SK-N-MC (cell line): ENCODE results near the gene EBPL.

Source experiments
- DNase-seq: peaks from one replicate; pipeline ENCODE4 v3.0.0-alpha.2; 2011; ENCODE audit warnings: low read depth, low spot score
- H3K27ac ChIP-seq: fragments of 200-600 bp; sonication (generic); 2 replicates; pipeline ENCODE4 v1.5.1; 2016; ENCODE audit warnings: mixed run types
- H3K36me3 ChIP-seq: fragments of 200-600 bp; sonication (generic); 2 replicates; pipeline ENCODE4 v1.6.1; 2017; ENCODE audit warnings: antibody characterized with exemption, low read length, mixed read lengths; ENCODE audit not compliant: insufficient read depth
- H3K4me3 ChIP-seq: fragments of 200-600 bp; sonication (generic); 2 replicates; pipeline ENCODE4 v1.5.1; 2016
- H3K9ac ChIP-seq: fragments of 200-600 bp; sonication (generic); 2 replicates; pipeline ENCODE4 v1.8.0; 2017; ENCODE audit warnings: mixed run types, mixed read lengths; ENCODE audit not compliant: insufficient read length
- H3K9me3 ChIP-seq: fragments of 200-600 bp; sonication (generic); 2 replicates; pipeline ENCODE4 v1.6.1; 2017; ENCODE audit warnings: low read depth, mild to moderate bottlenecking, antibody characterized with exemption, low read length, moderate library complexity, mixed read lengths
- EZH2 ChIP-seq: fragments of 200-600 bp; sonication (generic); IDR thresholded peaks from one replicate; pipeline ENCODE4 v1.6.1; 2017; ENCODE audit warnings: antibody characterized with exemption
- FOXP2 ChIP-seq: optimal IDR thresholded peaks from 2 replicates; pipeline ENCODE3; 2011; ENCODE audit warnings: mild to moderate bottlenecking, moderate library complexity; ENCODE audit not compliant: insufficient read depth; ENCODE audit errors: extremely low read length, control extremely low read depth
- POLR2AphosphoS5 ChIP-seq: IDR thresholded peaks from 2 replicates; pipeline ENCODE4 v1.6.1; 2012; ENCODE audit warnings: mild to moderate bottlenecking, low read depth, low read length, borderline replicate concordance

EBPL gene

GRCh38 chr13:49645451-49645850, 45.8 kb downstream of the EBPL start:
- DNase-seq, result no peak
- no peak overlapping the region for H3K27ac ChIP-seq

DNA sequence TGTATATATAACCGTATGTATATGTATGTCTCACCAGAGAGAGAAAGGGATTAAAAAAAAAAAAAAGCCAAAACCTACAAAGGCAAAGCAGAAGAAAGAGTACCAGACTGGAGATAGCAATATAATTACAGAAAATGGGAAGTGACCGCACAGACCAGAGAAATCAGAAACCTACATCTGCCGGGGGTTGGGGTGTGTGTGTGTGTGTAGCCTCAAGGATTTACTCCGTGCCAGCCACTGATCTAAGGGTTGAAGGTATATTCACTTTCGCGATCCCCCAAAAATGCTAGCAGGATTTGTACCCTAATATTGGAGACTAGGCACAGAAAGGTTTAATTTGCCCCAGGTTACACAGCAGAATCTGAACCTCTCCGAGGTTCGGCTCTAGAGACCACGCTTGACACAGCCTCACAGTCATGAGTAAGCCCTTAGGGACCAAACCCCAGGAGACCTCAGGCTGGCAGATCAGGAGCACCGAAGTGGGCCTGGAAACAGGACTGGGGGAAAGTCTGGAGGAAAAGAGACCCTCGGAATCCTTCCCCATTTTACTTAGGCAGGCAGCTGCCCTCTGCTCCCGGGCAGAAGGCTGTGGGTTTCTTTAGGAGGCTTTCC, 48.1 kb downstream of the EBPL start:
- TF ChIP-seq FOXP2 (no peak), EZH2 (no peak), POLR2AphosphoS5 (no peak)
- Histone ChIP-seq H3K27ac (no peak overlapping the region), H3K9me3 (no peaks in the 10 kb centered on the region), H3K4me3 (no peak overlapping the region), H3K9ac (no peak overlapping the region), H3K36me3 (no peaks in the 10 kb centered on the region)
- DNase-seq, result no peak

More at GRCh38 chr13:49645451-49645850, 45.8 kb downstream of the EBPL start:
- TF ChIP-seq FOXP2, result no peak
- TF ChIP-seq EZH2, result no peak
- TF ChIP-seq POLR2AphosphoS5, result no peak
- Histone ChIP-seq H3K9ac (no peak overlapping the region), H3K9me3 (no peaks in the 10 kb centered on the region), H3K4me3 (no peak overlapping the region), H3K36me3 (no peaks in the 10 kb centered on the region)

GRCh38 chr13:49641801-49642291, 49.4 kb downstream of the EBPL start:
- no peaks in the 10 kb centered on the region for H3K9me3 ChIP-seq
- no peak for DNase-seq
- H3K27ac ChIP-seq, result no peak overlapping the region
- H3K4me3 ChIP-seq, result no peak overlapping the region
- TF ChIP-seq EZH2 (no peak), FOXP2 (no peak), POLR2AphosphoS5 (no peak)
- no peak overlapping the region for H3K9ac ChIP-seq
- no peaks in the 10 kb centered on the region for H3K36me3 ChIP-seq

GRCh38 chr13:49638744-49639072, 52.6 kb downstream of the EBPL start:
- no peak overlapping the region for H3K9ac ChIP-seq
- TF ChIP-seq EZH2, result no peak
- no peak for TF ChIP-seq FOXP2
- no peak for TF ChIP-seq POLR2AphosphoS5
- no peaks in the 10 kb centered on the region for H3K36me3 ChIP-seq
- H3K4me3 ChIP-seq, result no peak overlapping the region
- DNase-seq, result no peak
- no peaks in the 10 kb centered on the region for H3K9me3 ChIP-seq
- no peak overlapping the region for H3K27ac ChIP-seq

DNA sequence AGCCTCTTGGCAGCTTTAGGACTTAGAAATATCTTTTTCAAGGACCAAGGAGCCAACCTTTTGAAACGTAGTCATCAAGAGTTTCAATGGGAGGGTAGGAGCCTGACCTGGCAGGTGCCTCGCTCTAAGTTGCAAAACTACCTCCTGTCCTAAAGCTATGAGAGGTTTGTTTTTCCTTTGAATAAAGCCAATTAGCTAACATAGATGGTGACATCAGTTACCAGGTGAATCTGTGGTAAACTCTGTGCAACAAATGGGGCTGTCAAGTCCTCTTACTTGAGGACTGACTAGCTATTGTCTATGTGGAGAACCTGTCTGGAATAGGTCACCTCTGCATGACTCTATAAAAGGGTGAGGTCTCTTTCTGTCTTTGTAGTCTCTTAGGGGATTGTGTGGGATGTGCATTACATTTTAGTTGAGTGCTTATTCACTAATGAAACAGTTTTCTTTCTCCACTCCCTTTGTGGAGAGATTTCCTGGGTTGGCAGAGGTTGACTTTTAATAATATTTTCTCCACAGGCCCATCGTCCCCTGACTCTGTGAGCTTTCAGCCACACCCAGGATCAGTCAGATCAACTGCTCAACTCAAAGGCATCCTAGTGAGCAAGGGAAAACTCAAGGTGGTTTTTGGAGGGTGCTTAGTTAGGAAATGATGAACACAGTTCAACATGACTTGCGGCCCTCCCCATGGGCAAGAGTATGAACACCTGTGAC, 53.1 kb downstream of the EBPL start:
- no peaks in the 10 kb centered on the region for H3K36me3 ChIP-seq
- TF ChIP-seq EZH2 (no peak), FOXP2 (no peak), POLR2AphosphoS5 (no peak)
- H3K27ac ChIP-seq, result no peak overlapping the region
- no peak overlapping the region for H3K9ac ChIP-seq
- H3K4me3 ChIP-seq, result no peak overlapping the region
- no peak for DNase-seq
- no peaks in the 10 kb centered on the region for H3K9me3 ChIP-seq

- Histone ChIP-seq H3K9me3 (no peaks in the 10 kb centered on the region), H3K4me3 (no peak overlapping the region), H3K36me3 (no peaks in the 10 kb centered on the region), H3K27ac (no peak overlapping the region), H3K9ac (no peak overlapping the region)
- DNase-seq, result no peak
- TF ChIP-seq EZH2, result no peak
- TF ChIP-seq FOXP2, result no peak
- TF ChIP-seq POLR2AphosphoS5, result no peak
Observed at GRCh38 chr13:49636705-49637104, 54.6 kb downstream of the EBPL start.

DNA sequence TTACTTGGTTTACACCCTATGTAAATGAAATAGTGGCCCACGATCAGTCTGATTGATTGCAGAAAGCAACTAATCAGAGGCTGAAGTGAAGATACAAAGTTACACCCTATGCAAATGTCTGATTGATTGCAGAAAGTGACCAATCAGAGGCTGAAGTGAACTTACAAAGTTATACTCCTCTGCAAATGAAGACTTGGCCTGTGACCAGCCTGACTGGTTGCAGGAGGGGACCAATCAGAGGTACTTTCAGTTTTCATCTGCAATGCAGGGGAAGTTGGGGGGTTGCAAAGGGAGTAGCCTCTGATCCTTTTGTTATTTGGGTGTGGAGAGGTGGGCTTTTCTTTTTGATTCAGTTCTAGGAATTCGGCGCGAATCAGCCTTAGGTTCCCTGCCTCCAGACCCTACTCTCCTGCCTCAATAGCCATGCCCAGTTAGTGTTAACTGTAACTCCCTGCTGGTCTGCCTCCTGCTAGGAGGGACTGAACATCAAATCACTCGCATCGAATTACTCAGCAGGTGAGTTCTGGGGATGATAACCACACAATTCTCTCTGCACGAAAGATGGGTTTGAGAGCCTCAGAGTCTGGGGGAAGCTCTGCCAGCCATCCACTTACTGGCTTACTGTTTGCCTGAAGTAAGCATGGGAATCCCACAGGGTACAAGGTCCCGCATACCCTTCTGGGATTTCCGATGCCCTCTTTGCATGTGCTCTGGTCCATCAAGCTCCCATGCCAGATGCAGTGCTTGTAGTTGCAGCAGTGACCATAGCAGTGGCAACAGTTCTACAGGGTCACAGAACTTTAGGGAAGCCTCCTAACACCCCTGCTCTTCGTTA, 55.5 kb downstream of the EBPL start:
- TF ChIP-seq FOXP2, result no peak
- TF ChIP-seq POLR2AphosphoS5, result no peak
- no peak for TF ChIP-seq EZH2
- H3K36me3 ChIP-seq, result no peaks in the 10 kb centered on the region
- no peak overlapping the region for H3K4me3 ChIP-seq
- H3K9me3 ChIP-seq, result no peaks in the 10 kb centered on the region
- H3K27ac ChIP-seq, result no peak overlapping the region
- H3K9ac ChIP-seq, result no peak overlapping the region
- no peak for DNase-seq

DNA sequence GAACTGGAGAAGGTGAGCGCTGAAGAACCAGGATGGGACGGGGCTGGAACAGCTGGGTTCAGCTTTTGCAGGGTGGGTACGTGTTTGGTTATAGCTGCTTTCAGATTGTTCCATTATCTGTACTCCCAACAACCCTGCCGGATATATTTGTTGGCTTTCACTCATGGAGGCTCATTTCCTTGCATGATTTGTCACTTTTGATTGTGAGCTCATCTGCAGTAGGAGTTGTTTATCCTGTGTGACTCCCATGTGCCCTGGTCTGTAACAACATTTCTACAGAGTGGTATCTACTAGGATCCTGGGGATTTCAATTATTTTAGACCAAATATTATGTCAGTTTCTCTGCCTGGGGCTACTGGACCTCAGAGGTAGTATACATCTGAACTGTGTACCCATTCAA, 57.6 kb downstream of the EBPL start:
- H3K9me3 ChIP-seq, result no peaks in the 10 kb centered on the region
- TF ChIP-seq FOXP2, result no peak
- no peak for TF ChIP-seq EZH2
- TF ChIP-seq POLR2AphosphoS5, result no peak
- no peak for DNase-seq
- H3K27ac ChIP-seq, result no peak overlapping the region
- H3K9ac ChIP-seq, result no peak overlapping the region
- no peaks in the 10 kb centered on the region for H3K36me3 ChIP-seq
- H3K4me3 ChIP-seq, result no peak overlapping the region
